ENCODE results near the gene POTEI. TPM values are rescaled to one million over a fixed set of nuclear protein-coding genes. Genes with fewer than 3 reads are reported as not detected.
"Not testable (repeated sequence)": the region's sequence is repeated elsewhere in the genome, so short reads cannot be mapped to it uniquely, and the experiment has no call there.

The POTEI gene
- polyA plus RNA-seq, 3 donors, result not detected

GRCh38 chr2:130452897-130453296 lies 56.2 kb downstream of the POTEI start:
- H3K27me3 ChIP-seq (ENCODE audit: control insufficient read depth in 2 of 2, insufficient read depth in 2 of 2, low read length in 2 of 2); H3K4me2 ChIP-seq (replicated peaks; ENCODE audit: extremely low read depth, low read length, poor library complexity, severe bottlenecking); H3K79me2 ChIP-seq (ENCODE audit: insufficient read depth, low read length); H3K4me3 ChIP-seq (replicated peaks in 1 of 3; ENCODE audit: low read depth in 2 of 3, low read length in 3 of 3); H3K27me3 Mint-ChIP-seq (ENCODE audit: low read depth in 3 of 3); H2AFZ ChIP-seq (ENCODE audit: insufficient read depth, low read depth, low read length, poor library complexity, severe bottlenecking); H4K20me1 ChIP-seq (ENCODE audit: insufficient read depth, low read length); H3K36me3 ChIP-seq (replicated peaks in 1 of 2; ENCODE audit: control insufficient read depth in 1 of 2, insufficient read depth in 2 of 2, low read length in 2 of 2); H3K9me3 ChIP-seq (replicated peaks in 1 of 2; ENCODE audit: control insufficient read depth in 1 of 2, insufficient read depth in 1 of 2, low read length in 2 of 2); intact Hi-C loops (cut with micrococcal nuclease); H3K27ac ChIP-seq (ENCODE audit: low read depth in 1 of 2, low read length in 2 of 2); H3K27ac Mint-ChIP-seq; H3K4me3 Mint-ChIP-seq; H3K4me1 ChIP-seq (ENCODE audit: control insufficient read depth in 1 of 2, insufficient read depth in 2 of 2, low read length in 2 of 2); H3K36me3 Mint-ChIP-seq; H3K4me1 Mint-ChIP-seq; H3K9ac ChIP-seq (ENCODE audit: insufficient read depth, low read length, poor library complexity, severe bottlenecking): not testable (repeated sequence)
- H3K9me3 Mint-ChIP-seq, result peaks cover 0 to 13% (median 2%) of the 10 kb centered on the region in 7 donors
- 94% methylated on average over 2 of the region's 5 CpGs for WGBS (ENCODE audit: insufficient coverage)
- peak in 1 of 3 donors; percentile 0 for DNase-seq

GRCh38 chr2:130451823-130452222 lies 57.3 kb downstream of the POTEI start:
- H3K4me2 ChIP-seq (replicated peaks; ENCODE audit: extremely low read depth, low read length, poor library complexity, severe bottlenecking); intact Hi-C loops (cut with micrococcal nuclease); H3K27ac ChIP-seq (ENCODE audit: low read depth in 1 of 2, low read length in 2 of 2); H3K36me3 Mint-ChIP-seq; DNase-seq; H3K36me3 ChIP-seq (replicated peaks in 1 of 2; ENCODE audit: control insufficient read depth in 1 of 2, insufficient read depth in 2 of 2, low read length in 2 of 2); H3K27me3 Mint-ChIP-seq (ENCODE audit: low read depth in 3 of 3); H3K4me1 Mint-ChIP-seq; H3K27me3 ChIP-seq (ENCODE audit: control insufficient read depth in 2 of 2, insufficient read depth in 2 of 2, low read length in 2 of 2); H3K4me3 ChIP-seq (replicated peaks in 1 of 3; ENCODE audit: low read depth in 2 of 3, low read length in 3 of 3); H3K4me3 Mint-ChIP-seq; H3K9me3 ChIP-seq (replicated peaks in 1 of 2; ENCODE audit: control insufficient read depth in 1 of 2, insufficient read depth in 1 of 2, low read length in 2 of 2); H4K20me1 ChIP-seq (ENCODE audit: insufficient read depth, low read length); H2AFZ ChIP-seq (ENCODE audit: insufficient read depth, low read depth, low read length, poor library complexity, severe bottlenecking); H3K27ac Mint-ChIP-seq; H3K4me1 ChIP-seq (ENCODE audit: control insufficient read depth in 1 of 2, insufficient read depth in 2 of 2, low read length in 2 of 2); H3K9ac ChIP-seq (ENCODE audit: insufficient read depth, low read length, poor library complexity, severe bottlenecking); H3K79me2 ChIP-seq (ENCODE audit: insufficient read depth, low read length): not testable (repeated sequence)
- 80% methylated on average over 1 of the region's 10 CpGs for WGBS (ENCODE audit: insufficient coverage)
- H3K9me3 Mint-ChIP-seq, result peaks cover 0 to 13% (median 2%) of the 10 kb centered on the region in 7 donors

GRCh38 chr2:130451278-130451677 lies 57.9 kb downstream of the POTEI start:
- H3K4me3 Mint-ChIP-seq; H4K20me1 ChIP-seq (ENCODE audit: insufficient read depth, low read length); H3K4me2 ChIP-seq (replicated peaks; ENCODE audit: extremely low read depth, low read length, poor library complexity, severe bottlenecking); H3K9me3 ChIP-seq (replicated peaks in 1 of 2; ENCODE audit: control insufficient read depth in 1 of 2, insufficient read depth in 1 of 2, low read length in 2 of 2); H3K36me3 Mint-ChIP-seq; H3K27me3 Mint-ChIP-seq (ENCODE audit: low read depth in 3 of 3); intact Hi-C loops (cut with micrococcal nuclease); H3K27me3 ChIP-seq (ENCODE audit: control insufficient read depth in 2 of 2, insufficient read depth in 2 of 2, low read length in 2 of 2); H3K4me1 Mint-ChIP-seq; H3K9ac ChIP-seq (ENCODE audit: insufficient read depth, low read length, poor library complexity, severe bottlenecking); H3K4me3 ChIP-seq (replicated peaks in 1 of 3; ENCODE audit: low read depth in 2 of 3, low read length in 3 of 3); H3K27ac Mint-ChIP-seq; H3K36me3 ChIP-seq (replicated peaks in 1 of 2; ENCODE audit: control insufficient read depth in 1 of 2, insufficient read depth in 2 of 2, low read length in 2 of 2); H3K4me1 ChIP-seq (ENCODE audit: control insufficient read depth in 1 of 2, insufficient read depth in 2 of 2, low read length in 2 of 2); H2AFZ ChIP-seq (ENCODE audit: insufficient read depth, low read depth, low read length, poor library complexity, severe bottlenecking); H3K27ac ChIP-seq (ENCODE audit: low read depth in 1 of 2, low read length in 2 of 2); H3K79me2 ChIP-seq (ENCODE audit: insufficient read depth, low read length): not testable (repeated sequence)
- peak in 1 of 3 donors; percentile 0 for DNase-seq
- WGBS (ENCODE audit: insufficient coverage), result 95% methylated on average over 2 of the region's 3 CpGs
- H3K9me3 Mint-ChIP-seq, result peaks cover 0 to 13% (median 2%) of the 10 kb centered on the region in 7 donors

DNA sequence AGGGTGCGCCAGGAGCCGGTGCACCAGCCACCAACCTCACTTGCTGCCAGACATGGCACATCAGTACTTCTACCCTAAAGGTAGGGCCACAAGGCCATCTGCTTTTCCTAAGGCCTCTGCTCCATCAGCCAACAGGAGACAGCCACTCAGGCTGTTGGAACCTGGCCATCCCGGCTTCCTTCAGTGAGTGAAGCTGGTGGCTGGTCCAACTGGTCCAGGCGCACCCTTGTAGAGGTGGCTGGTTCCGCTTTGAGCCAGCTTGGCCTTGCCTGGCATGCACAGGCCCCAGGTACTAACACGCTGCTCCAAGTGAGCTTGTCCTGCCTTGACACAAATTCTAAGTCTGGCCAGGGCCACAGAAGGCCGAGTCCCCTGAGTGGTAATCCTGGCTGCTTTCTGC lies 58.8 kb downstream of the POTEI start:
- H4K20me1 ChIP-seq (ENCODE audit: insufficient read depth, low read length); H3K4me3 Mint-ChIP-seq; DNase-seq; H3K9ac ChIP-seq (ENCODE audit: insufficient read depth, low read length, poor library complexity, severe bottlenecking); H3K27ac ChIP-seq (ENCODE audit: low read depth in 1 of 2, low read length in 2 of 2); H3K36me3 ChIP-seq (replicated peaks in 1 of 2; ENCODE audit: control insufficient read depth in 1 of 2, insufficient read depth in 2 of 2, low read length in 2 of 2); H3K9me3 ChIP-seq (replicated peaks in 1 of 2; ENCODE audit: control insufficient read depth in 1 of 2, insufficient read depth in 1 of 2, low read length in 2 of 2); H3K4me1 ChIP-seq (ENCODE audit: control insufficient read depth in 1 of 2, insufficient read depth in 2 of 2, low read length in 2 of 2); H3K4me3 ChIP-seq (replicated peaks in 1 of 3; ENCODE audit: low read depth in 2 of 3, low read length in 3 of 3); H3K4me2 ChIP-seq (replicated peaks; ENCODE audit: extremely low read depth, low read length, poor library complexity, severe bottlenecking); H2AFZ ChIP-seq (ENCODE audit: insufficient read depth, low read depth, low read length, poor library complexity, severe bottlenecking); H3K4me1 Mint-ChIP-seq; intact Hi-C loops (cut with micrococcal nuclease); H3K27me3 ChIP-seq (ENCODE audit: control insufficient read depth in 2 of 2, insufficient read depth in 2 of 2, low read length in 2 of 2); H3K79me2 ChIP-seq (ENCODE audit: insufficient read depth, low read length); H3K36me3 Mint-ChIP-seq; H3K27ac Mint-ChIP-seq; H3K9me3 Mint-ChIP-seq; H3K27me3 Mint-ChIP-seq (ENCODE audit: low read depth in 3 of 3): not testable (repeated sequence)
- 89% methylated on average over 3 of the region's 7 CpGs for WGBS (ENCODE audit: insufficient coverage)
